AG04449 (cell line): ENCODE data around the gene MGAT4C.
"Not testable (repeated sequence)": the region's sequence is repeated elsewhere in the genome, so short reads cannot be mapped to it uniquely, and the experiment has no call there.

Experiments used
- CTCF ChIA-PET: fragments of 350-600 bp; formaldehyde crosslinking; extraction: SDS; loops from one replicate; lab custom pipeline; 2021; ENCODE audit warnings: antibody characterized with exemption; lab: Yijun Ruan, JAX
- POLR2A ChIA-PET: fragments of 400-600, 350-600 bp; formaldehyde crosslinking; extraction: SDS; loops from one replicate; lab custom pipeline; 2020; ENCODE audit warnings: antibody characterized with exemption, inconsistent platforms; lab: Yijun Ruan, JAX
- DNase-seq: peaks from one replicate; pipeline ENCODE4 v3.0.0-alpha.2; 2010; ENCODE audit warnings: low read depth, low spot score
- H3K4me3 ChIP-seq: 2 replicates; pipeline ENCODE4 v1.5.1; 2011; ENCODE audit warnings: low read depth, mild to moderate bottlenecking, control low read depth, low read length
- TF ChIP-seq, protein P1 (sequence below): IDR thresholded peaks from one replicate; pipeline ENCODE4 v1.5.1; 2011; ENCODE audit warnings: mild to moderate bottlenecking, moderate library complexity, low read length, control low read depth, inconsistent platforms; ENCODE audit not compliant: insufficient read depth; ENCODE audit errors: missing control alignments

The MGAT4C gene

DNA sequence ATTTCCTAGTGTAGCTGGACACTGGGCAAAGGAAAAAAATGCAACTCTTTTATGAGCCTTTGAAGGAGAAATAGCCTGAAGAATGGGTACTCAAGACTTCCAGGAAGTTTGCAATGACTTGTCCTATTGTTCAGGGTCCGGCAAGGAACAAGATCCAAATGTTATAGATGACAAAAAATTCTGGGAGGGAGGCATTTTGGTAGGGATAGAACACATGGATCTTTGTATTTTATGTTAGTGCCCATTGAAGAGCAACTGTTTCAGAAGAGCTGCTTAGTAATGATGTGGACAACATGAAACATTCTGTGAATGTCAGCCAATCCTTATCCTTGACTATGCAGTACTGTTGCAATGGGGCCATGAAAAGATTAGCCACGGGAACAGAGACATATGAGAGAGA, 138.0 kb downstream of the MGAT4C start:
- H3K4me3 ChIP-seq = no peak overlapping the region
- ChIA-PET CTCF (no interaction called here), POLR2A (no interaction called here)
- no peak for DNase-seq
- TF ChIP-seq, protein P1, sequence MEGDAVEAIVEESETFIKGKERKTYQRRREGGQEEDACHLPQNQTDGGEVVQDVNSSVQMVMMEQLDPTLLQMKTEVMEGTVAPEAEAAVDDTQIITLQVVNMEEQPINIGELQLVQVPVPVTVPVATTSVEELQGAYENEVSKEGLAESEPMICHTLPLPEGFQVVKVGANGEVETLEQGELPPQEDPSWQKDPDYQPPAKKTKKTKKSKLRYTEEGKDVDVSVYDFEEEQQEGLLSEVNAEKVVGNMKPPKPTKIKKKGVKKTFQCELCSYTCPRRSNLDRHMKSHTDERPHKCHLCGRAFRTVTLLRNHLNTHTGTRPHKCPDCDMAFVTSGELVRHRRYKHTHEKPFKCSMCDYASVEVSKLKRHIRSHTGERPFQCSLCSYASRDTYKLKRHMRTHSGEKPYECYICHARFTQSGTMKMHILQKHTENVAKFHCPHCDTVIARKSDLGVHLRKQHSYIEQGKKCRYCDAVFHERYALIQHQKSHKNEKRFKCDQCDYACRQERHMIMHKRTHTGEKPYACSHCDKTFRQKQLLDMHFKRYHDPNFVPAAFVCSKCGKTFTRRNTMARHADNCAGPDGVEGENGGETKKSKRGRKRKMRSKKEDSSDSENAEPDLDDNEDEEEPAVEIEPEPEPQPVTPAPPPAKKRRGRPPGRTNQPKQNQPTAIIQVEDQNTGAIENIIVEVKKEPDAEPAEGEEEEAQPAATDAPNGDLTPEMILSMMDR = no peak

DNA sequence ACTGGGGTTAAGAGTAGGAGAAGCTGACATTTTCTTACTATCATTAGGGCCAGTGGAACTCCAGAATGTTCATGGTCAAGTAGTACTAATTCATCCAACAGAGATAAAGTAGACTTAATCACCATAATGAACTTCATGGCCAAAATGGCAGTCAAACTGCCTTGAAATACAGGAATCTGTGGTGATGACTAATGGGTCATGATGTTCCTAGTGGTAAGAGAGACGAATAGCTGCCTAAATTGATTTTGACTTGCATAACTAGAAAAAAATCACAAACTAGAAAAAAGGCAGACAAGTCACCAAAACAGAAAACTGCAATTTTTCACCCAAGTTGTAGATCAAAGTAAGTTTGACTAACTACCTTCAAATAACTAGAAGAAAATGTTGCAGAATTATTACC, 138.5 kb downstream of the MGAT4C start:
- ChIA-PET POLR2A (no interaction called here), CTCF (no interaction called here)
- H3K4me3 ChIP-seq = no peak overlapping the region
- DNase-seq = no peak
- TF ChIP-seq, protein P1 = no peak

DNA sequence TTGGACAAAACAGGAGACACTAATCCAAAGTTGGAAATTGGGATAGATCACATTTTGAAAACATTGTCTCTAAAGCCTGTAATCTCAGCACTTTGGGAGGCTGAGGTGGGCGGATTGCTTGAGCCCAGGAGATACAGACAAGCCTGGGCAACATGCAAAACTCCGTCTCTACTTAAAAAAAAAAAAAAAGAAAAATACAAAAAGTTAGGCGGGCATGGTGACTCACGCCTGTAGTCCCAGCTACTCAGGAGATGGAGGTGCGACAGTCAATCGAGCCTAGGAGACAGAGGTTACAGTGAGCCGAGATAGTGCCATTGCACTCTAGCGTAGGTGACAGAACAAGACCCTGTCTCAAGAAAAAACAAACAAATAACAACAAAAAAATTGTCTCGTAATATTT, 152.1 kb downstream of the MGAT4C start:
- ChIA-PET POLR2A (no interaction called here), CTCF (no interaction called here)
- H3K4me3 ChIP-seq = no peak overlapping the region
- no peak for DNase-seq
- TF ChIP-seq, protein P1 = no peak

DNA sequence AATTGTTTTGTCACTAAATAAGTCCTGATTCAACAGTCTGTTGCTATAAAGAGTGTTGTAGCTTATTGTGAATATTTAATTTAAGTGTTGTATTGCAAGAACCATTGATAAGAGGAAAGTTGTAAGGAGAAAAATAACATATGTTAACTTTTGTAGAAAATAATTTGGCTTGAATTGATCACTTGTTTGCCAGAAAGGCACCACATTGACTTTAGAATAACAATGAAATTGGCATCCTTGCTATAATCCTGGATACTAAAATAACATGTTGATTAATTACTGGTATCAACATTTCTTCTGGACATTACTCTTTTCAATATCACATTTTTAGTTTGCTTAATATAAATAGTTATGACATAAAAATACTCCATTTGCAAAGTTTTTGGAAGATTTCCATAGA, 159.0 kb downstream of the MGAT4C start:
- ChIA-PET CTCF (no interaction called here), POLR2A (no interaction called here)
- no peak overlapping the region for H3K4me3 ChIP-seq
- DNase-seq = no peak
- TF ChIP-seq, protein P1 = no peak

DNA sequence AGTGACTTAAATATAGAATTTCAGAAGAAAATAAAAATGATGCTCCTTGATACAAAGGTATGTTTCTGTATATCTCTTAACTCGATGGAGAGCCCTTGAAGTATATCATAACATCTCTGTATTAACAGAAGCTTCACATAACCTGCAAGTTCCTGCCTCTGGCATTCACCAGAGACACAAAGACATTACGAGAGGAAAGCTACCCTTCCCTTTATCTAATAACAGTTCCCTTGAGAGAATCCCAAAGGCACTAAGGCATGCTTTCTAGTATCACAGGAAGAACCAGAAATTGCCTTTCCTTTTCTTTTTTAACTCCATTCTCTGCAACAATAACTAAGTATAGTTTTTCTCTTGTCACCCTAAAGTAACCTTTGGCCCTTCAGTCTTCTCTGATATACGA, 164.5 kb downstream of the MGAT4C start:
- TF ChIP-seq, protein P1 = no peak
- ChIA-PET POLR2A (no interaction called here), CTCF (no interaction called here)
- no peak overlapping the region for H3K4me3 ChIP-seq
- DNase-seq = no peak

DNA sequence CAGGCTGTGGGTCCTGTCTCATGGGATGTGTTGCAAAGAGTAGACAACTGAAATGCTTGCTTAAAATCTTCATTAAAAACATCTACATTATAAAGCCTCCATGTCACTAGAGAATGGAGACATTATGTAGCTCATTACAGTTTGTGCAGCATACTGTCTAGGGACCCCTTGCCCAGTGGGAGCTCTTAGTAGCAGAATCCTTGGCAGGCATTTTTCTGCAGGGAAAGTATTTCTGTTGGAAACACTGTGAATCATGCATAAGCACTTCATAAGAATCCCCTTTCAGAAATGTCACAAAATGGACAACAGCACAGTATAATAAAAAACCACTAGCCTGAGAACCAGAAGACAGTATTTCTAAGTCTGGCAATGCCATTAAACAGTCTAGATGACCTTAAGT, 174.3 kb downstream of the MGAT4C start:
- ChIA-PET CTCF (no interaction called here), POLR2A (no interaction called here)
- DNase-seq = no peak
- H3K4me3 ChIP-seq = no peak overlapping the region
- TF ChIP-seq, protein P1 = no peak

DNA sequence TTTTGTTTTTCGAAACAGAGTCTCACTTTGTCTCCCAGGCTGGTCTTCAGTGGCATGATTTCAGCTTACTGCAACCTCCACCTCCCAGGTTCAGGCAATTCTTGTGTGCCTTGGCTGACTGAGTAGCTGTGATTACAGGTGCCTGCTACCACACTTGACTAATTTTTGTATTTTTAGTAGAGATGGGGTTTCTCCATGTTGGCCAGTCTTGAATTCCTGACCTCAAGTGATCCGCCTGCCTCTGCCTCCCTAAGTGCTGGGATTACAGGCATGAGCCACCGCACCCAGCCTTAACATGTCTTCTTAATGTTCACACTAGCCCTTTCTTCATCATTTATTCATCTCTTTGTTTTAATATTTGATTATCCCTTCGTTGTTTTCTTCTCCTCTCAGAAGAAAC, 197.1 kb downstream of the MGAT4C start:
- POLR2A ChIA-PET, CTCF ChIA-PET, H3K4me3 ChIP-seq, DNase-seq: not testable (repeated sequence)
